GM12892 (cell line): ENCODE results near the gene HOXA3.

Source experiments
- POLR2A ChIP-seq: IDR thresholded peaks from 2 replicates; pipeline ENCODE4 v1.6.1; 2011; ENCODE audit warnings: low read depth, low read length, control low read depth
- POLR2AphosphoS5 ChIP-seq: IDR thresholded peaks from 2 replicates; pipeline ENCODE4 v1.6.1; 2011; ENCODE audit warnings: low read depth, low read length, control low read depth
- TAF1 ChIP-seq: IDR thresholded peaks from 2 replicates; pipeline ENCODE4 v1.6.1; 2011; ENCODE audit warnings: low read depth, mild to moderate bottlenecking, control low read depth, low read length, borderline replicate concordance

DNA sequence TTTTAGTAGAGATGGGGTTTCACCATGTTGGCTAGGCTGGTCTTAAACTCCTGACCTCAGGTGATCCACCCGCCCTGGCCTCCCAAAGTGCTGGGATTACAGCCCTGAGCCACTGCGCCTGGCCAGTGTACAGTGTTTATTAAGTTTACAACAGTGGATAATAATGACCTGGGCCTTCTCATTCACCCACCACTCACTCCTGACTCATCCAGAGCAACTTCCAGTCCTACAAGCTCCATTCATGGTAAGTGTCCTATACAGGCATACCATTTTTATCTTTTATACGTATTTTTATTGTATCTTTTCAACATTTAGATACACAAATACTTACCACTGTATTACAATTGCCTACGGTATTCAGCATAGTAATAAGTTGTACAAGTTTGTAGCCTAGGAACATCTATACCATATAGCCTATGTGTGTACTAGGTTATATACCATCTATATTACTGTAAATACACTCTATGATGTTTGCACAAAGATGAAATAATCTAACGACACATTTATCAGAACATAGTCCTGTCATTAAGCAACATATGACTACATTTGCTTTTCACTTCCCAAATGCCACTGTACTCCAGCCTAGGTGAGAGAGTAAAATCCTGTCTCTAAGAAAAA, 73.7 kb downstream of the HOXA3 start:
- TF ChIP-seq POLR2AphosphoS5 (no peak), POLR2A (no peak), TAF1 (no peak)
